Activated gamma-delta T cell treated with Interleukin-2 at 50 U/mL for 16 hours (primary cell): ENCODE results near the gene CADM2.
"Not testable (repeated sequence)": the region's sequence is repeated elsewhere in the genome, so short reads cannot be mapped to it uniquely, and the experiment has no call there.

Source experiments
- DNase-seq: peaks from one replicate; pipeline ENCODE4 v3.0.0-alpha.2; 2020

CADM2 gene

GRCh38 chr3:85495602-85496001 is 536.8 kb downstream of the CADM2 start:
- no peak for DNase-seq

GRCh38 chr3:85498177-85498576 is 539.4 kb downstream of the CADM2 start:
- DNase-seq = no peak

GRCh38 chr3:85502148-85502875 is 543.5 kb downstream of the CADM2 start:
- DNase-seq = no peak

- DNase-seq = not testable (repeated sequence)
These were observed 545.5 kb downstream of the CADM2 start for GRCh38 chr3:85504129-85504784.

- not testable (repeated sequence) for DNase-seq
These were observed 546.2 kb downstream of the CADM2 start for GRCh38 chr3:85504785-85505511.

- not testable (repeated sequence) for DNase-seq
These were observed 548.3 kb downstream of the CADM2 start for GRCh38 chr3:85507052-85507451.

GRCh38 chr3:85508659-85509058 is 549.9 kb downstream of the CADM2 start:
- DNase-seq = no peak

GRCh38 chr3:85516146-85516545 is 557.4 kb downstream of the CADM2 start:
- no peak for DNase-seq

GRCh38 chr3:85524104-85524503 is 565.3 kb downstream of the CADM2 start:
- no peak for DNase-seq

- DNase-seq = no peak
These were observed 566.5 kb downstream of the CADM2 start for GRCh38 chr3:85525264-85525663.

- DNase-seq = no peak
These were observed 574.8 kb downstream of the CADM2 start for GRCh38 chr3:85533586-85533985.

- DNase-seq = no peak
These were observed 576.7 kb downstream of the CADM2 start for GRCh38 chr3:85535517-85535916.

GRCh38 chr3:85539232-85539631 is 580.4 kb downstream of the CADM2 start:
- no peak for DNase-seq

- no peak for DNase-seq
These were observed 595.4 kb downstream of the CADM2 start for GRCh38 chr3:85554153-85554552.

GRCh38 chr3:85560088-85560785 is 601.4 kb downstream of the CADM2 start:
- DNase-seq = no peak

- no peak for DNase-seq
These were observed 608.4 kb downstream of the CADM2 start for GRCh38 chr3:85567071-85567676.

GRCh38 chr3:85570819-85571218 is 612.0 kb downstream of the CADM2 start:
- no peak for DNase-seq

- no peak for DNase-seq
These were observed 613.0 kb downstream of the CADM2 start for GRCh38 chr3:85571835-85572234.

- DNase-seq = no peak
These were observed 613.6 kb downstream of the CADM2 start for GRCh38 chr3:85572426-85572825.

GRCh38 chr3:85572978-85573377 is 614.2 kb downstream of the CADM2 start:
- DNase-seq = no peak

GRCh38 chr3:85574006-85574705 is 615.4 kb downstream of the CADM2 start:
- DNase-seq = no peak

- peak; percentile 13 for DNase-seq
These were observed 617.4 kb downstream of the CADM2 start for GRCh38 chr3:85576091-85576690.
